Measurements from ENCODE around the gene LILRB1.
"Not testable (repeated sequence)": the region's sequence is repeated elsewhere in the genome, so short reads cannot be mapped to it uniquely, and the experiment has no call there.

Gene LILRB1

DNA sequence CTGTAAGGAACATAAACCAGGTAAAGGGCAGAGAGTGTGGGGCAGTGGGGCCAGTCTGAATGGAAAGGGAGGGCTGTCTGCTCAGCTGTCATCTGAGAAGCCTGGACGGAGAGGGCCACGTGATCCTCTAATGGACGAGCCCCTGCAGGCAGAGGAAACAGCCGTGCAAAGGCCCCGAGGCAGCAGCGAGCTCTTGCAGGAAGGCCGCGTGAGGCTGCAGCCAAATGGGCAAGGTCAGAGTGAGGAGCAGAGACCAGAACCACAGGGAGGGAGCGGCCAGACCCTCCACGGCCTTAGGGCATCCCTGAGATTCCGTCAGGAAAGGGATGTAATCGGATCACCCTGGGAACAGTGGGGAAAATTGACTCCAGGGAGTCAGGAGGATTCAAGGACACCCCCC is 36.9 kb downstream of the LILRB1 start:
- DNase-seq = no peak

DNA sequence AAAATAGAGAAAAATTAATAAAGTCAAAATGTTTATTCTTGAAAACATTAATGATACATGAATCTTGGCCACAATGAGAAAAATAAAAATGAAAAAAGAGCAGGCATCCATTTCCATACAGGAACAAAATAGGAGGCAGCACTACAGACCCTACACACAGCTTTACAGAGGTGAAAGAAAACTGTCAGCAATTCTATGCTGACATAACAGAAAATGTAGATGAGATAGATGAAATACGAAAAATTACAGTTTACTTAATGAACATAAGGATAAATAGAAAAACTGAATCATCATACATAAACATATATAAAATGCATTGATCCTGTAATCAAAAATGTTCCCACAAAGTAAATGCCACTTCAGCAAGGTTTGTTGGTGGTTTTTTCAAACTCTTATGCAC is 38.1 kb downstream of the LILRB1 start:
- no peak for DNase-seq

DNA sequence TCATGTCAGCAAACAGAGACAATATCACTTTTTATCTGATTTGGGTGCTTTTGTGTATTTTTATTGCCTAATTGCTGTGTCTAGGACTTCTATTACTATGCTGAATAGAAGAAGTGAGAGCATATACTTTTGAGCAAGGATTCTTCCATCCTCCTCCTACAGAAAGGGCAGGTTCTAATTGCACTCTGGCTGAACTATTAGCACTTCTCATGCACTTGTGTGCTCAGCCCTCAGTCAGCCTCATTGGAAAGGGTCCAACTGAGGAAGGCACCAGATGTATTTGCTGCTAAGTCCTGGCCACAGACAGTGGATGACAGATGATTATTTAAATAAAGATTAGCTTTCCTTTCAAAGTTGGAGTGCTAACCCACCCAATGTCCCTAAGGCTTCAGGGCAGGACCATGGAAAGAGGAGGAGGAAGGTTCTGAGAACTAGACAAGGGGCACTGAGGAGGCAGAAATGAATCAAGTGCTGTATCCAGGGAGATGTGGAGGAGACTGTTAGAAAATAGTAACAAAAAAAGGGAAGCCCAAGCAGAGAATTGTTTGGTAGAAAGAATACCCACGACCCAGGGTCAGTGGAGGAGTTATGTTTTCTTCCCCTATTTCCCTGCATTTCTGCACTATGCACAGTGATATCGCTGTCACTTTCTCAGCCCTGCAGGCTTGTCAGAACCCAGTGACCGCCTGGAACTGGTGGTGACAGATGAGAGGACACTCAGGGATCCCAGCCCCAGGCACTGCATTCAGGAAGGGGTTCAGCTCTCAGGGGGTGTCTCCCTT is 40.5 kb downstream of the LILRB1 start:
- DNase-seq = no peak

DNA sequence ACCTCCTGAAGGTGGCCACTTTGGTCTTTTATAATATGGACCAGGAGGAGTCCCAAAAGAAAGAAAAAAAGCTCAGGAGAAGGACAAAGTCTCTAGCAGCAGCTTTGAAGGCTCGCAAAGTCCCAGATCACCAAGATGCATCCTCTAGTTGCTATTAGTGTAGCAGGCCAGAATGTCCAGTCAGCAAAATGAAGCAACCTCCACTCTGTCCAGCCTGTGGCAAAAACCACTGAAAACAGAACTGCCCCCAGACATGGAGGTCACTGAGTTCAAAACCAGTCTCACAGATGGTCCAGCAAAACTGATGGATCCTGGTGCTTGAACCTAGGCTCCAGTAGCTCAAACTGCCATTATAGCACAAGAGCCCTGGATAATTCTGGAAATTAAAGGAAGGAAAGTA is 42.9 kb downstream of the LILRB1 start:
- no peak for DNase-seq

DNA sequence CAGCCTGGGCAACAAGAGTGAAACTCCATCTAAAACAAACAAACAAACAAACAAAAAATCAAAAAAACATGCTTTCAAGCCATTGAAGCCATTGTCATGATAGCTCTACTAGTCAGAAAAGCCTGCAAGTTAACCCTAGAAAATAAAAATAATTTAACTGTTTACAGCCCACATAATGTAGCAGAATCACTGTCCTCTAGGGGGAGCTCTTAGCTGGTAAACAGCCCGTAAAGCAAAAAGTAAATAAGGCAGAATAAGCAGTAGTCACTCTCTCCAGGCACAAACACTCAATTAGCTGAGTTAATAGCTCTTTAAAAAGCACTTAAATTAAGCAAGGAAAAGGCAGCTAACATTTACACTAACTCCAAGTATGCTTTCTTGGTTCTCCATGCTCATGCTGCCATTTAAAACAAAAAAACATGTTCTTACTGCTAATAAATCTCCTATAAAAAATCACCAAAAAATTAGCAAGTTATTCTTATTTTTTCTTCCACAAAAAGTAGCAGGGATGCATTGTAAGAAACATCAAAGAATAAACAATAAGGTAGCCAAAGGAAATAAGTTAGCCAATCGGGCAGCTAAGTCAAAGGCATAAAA is 43.8 kb downstream of the LILRB1 start:
- no peak for DNase-seq

DNA sequence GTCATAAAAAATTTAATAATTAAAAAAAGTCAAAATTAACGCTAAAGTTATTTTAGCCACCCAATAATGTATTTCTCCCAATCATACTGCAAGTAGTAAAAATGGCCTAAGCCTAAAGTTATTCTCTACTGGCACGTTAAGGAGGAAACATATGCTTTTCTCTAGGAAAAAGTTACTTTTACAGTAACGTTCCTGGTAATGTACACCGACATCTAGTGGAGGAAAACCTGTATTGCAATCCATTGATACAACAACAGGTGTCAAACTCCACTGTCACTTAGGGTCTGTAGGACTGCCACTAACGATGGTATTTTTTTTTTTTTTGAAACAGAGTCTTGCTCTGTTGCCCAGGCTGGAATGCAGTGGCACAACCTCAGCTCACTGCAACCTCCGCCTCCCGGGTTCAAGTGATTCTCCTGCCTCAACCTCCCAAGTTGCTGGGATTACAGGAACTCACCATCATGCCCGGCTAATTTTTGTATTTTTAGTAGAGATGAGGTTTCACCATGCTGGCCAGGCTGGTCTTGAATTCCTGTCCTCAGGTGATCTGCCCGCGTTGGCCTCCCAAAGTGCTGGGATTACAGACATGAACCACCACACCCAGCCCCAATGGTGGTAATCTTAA is 46.0 kb downstream of the LILRB1 start:
- DNase-seq = not testable (repeated sequence)

DNA sequence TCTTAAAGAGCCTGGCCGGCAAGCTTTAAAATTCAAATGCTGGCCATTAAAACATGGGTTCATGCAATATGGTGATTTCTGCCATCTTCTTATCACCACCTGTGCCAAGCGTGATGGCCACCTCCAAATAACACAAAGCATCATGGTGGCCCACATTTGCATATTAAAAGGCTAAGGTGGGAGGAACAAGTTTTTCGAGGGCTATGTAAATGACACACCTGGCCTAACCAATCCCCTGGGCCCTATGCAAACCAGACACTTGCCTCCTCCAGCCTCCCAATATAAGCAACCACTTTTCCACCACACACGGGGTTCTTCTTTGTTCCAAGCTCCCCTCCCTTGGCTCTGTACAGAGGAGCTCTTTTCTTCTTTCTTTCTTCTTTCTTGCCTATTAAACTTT is 46.9 kb downstream of the LILRB1 start:
- no peak for DNase-seq

DNA sequence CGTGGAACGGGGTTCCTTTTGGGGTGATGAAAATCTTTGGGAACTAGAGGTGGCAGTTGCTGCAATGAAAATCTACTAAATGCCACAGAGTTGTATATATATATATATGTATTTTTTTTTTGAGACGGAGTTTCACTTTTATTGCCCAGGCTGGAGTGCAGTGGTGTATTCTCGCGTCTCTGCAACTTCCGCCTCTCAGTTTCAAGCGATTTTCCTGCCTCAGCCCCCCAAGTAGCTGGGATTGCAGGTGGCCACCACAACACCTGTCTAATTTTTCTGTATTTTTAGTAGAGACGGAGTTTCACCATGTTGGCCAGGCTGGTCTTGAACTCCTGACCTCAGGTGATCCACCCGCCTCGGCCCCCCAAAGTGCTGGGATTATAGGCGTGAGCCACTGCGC is 51.3 kb downstream of the LILRB1 start:
- not testable (repeated sequence) for DNase-seq

DNA sequence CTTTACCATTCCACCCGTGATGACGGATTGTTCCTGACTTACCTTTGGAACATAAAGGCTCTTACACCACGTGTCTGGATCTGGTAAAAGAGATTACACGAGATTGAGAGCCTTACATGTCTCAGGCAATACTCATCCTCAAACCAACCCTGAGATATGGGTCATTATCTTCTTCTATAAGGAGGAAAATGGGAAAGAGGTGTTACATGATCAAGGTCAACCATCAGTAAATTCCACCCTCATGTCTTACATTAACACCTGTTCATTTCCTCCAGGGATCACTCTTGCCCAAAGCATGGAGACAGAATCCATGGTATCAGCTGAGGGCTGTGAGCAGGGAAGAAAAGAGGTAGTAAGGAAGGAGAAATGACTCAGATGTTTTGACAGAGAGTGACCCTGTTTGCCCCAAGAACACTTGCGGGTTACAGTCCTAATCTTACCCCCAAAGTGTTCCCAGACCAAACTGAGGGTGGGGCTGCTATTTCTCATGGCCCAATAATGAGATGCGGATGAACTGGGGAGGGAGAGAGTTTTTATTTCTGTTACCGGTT is 52.1 kb downstream of the LILRB1 start:
- DNase-seq = no peak

DNA sequence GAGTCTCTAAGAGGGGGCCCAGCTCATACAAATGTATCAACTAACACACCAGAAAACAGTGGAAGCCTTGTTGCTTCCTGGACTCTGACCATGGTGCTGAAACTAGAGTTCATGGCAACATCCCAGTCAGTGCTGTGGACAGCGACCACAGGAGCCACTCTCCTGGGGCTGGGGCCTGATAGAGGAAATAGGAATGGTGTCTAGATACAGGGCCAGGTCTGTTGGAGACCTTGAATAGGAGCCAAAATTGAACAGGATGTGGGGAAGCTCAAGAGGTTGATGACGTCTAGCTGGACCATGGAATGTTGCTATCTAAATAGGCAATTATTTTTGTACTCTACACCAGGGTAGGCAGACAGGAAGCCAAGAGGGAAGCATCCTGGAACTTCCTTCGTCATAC is 54.2 kb downstream of the LILRB1 start:
- DNase-seq = no peak

Data from central memory CD4-positive, alpha-beta T cell (primary cell).